Chondrocyte (in vitro differentiated cells): ENCODE results near the gene WDR1. TPM values are rescaled to one million over a fixed set of nuclear protein-coding genes. Genes with fewer than 3 reads are reported as not detected.

Experiments
- DNase-seq: peaks from one replicate; pipeline ENCODE4 v3.0.0; 2021; ENCODE audit warnings: mixed read lengths, low spot score
- H3K27ac Mint-ChIP-seq: one replicate; pipeline ENCODE4 v1.8.0; 2021; ENCODE audit warnings: mild to moderate bottlenecking, moderate library complexity, mixed read lengths; ENCODE audit not compliant: unreplicated experiment
- H3K27me3 Mint-ChIP-seq: 2 replicates; pipeline ENCODE4 v1.8.0; 2021; ENCODE audit warnings: low read depth, mixed read lengths
- H3K36me3 Mint-ChIP-seq: 2 replicates; pipeline ENCODE4 v1.8.0; 2021; ENCODE audit warnings: low read depth, mixed read lengths
- H3K4me1 Mint-ChIP-seq: 2 replicates; pipeline ENCODE4 v1.8.0; 2021; ENCODE audit warnings: low read depth, mild to moderate bottlenecking, mixed read lengths
- H3K4me3 Mint-ChIP-seq: one replicate; pipeline ENCODE4 v1.8.0; 2021; ENCODE audit warnings: mild to moderate bottlenecking, moderate library complexity, mixed read lengths; ENCODE audit not compliant: unreplicated experiment
- H3K9me3 Mint-ChIP-seq: 2 replicates; pipeline ENCODE4 v1.8.0; 2021; ENCODE audit warnings: low read depth, mixed read lengths
- total RNA-seq: library from RNA; stranded (reverse); gene quantifications from 3 replicates; pipeline ENCODE4 v1.2.1, GENCODE V29; 2021
- TF ChIP-seq, protein P1 (sequence below): fragments of 200-600 bp; sonication (generic); IDR thresholded peaks from 2 replicates; pipeline ENCODE4 v1.5.0; 2021; ENCODE audit warnings: antibody characterized with exemption, mild to moderate bottlenecking, moderate library complexity

WDR1 gene
- total RNA-seq, 1 donor from 2014 or later, result 483 TPM

DNA sequence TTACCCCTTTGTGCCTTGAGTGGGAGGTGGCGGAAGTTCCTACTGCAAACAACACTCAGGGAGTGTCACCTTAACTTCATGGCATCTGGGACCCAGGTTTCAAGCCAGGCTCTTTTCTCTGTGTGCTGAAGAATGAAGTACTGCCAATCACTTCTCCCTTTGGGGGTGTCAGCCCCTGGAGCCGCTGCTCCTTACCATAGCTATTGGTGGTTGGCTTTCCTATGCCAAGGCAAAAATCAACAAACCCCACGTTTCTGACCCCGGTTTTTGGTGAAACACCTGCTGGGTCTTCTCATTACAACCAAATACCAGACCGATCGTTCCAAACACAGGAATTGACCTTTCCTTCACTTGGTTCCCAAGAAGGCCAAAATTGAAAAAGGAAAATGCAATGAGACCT lies 75.6 kb downstream of the WDR1 start:
- peaks cover 7% of the 10 kb centered on the region for H3K4me1 Mint-ChIP-seq

DNA sequence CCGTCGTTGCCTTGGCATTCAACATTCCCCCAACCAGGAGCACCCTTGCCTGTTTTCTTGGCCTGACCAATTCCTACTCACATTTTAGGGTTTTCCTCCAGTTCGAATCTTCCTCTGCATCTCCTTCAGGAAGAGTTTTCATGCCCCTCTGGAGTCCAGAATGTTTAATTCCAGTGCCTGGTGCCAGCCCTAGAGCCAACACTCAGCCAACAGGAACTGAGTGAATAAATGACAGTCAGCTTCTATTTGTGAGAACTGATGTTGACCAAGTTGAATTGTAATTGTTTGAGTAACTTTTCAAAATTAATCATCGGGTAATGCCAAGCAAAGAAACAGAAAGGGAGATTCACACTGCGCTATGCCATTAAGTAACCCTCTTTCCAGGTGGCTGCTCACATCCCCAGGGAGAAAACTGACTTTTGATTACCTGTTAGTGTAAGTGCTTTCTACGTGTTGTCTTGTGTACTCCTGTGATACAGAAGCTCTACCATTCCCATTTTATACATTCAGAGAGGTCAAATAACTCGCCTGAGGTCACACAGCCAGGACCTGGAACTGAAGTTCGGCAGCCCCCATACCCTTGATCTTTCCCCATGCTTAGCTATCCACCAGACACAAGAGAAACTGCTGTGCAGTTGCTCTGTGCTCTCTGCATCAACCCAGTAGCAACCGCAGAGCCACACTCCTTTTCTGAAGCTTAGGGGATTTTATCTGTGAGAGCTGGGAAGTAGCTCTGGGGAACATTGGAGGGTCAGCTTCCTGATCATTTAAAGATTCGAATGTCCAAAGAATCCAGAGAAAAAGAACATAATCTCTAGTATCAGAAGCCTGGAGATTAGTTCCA lies 76.3 kb downstream of the WDR1 start:
- Mint-ChIP-seq H3K9me3 (peaks cover 14% of the 10 kb centered on the region), H3K4me3 (no peak overlapping the region), H3K27me3 (peaks cover 7% of the 10 kb centered on the region), H3K27ac (no peak overlapping the region), H3K36me3 (peaks cover 6% of the 10 kb centered on the region), H3K4me1 (peaks cover 2% of the 10 kb centered on the region)
- DNase-seq, result no peak
- TF ChIP-seq, protein P1, sequence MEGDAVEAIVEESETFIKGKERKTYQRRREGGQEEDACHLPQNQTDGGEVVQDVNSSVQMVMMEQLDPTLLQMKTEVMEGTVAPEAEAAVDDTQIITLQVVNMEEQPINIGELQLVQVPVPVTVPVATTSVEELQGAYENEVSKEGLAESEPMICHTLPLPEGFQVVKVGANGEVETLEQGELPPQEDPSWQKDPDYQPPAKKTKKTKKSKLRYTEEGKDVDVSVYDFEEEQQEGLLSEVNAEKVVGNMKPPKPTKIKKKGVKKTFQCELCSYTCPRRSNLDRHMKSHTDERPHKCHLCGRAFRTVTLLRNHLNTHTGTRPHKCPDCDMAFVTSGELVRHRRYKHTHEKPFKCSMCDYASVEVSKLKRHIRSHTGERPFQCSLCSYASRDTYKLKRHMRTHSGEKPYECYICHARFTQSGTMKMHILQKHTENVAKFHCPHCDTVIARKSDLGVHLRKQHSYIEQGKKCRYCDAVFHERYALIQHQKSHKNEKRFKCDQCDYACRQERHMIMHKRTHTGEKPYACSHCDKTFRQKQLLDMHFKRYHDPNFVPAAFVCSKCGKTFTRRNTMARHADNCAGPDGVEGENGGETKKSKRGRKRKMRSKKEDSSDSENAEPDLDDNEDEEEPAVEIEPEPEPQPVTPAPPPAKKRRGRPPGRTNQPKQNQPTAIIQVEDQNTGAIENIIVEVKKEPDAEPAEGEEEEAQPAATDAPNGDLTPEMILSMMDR, result no peak

More for the DNA sequence above, 75.6 kb downstream of the WDR1 start:
- Mint-ChIP-seq H3K4me3 (no peak overlapping the region), H3K27ac (no peak overlapping the region), H3K27me3 (peaks cover 7% of the 10 kb centered on the region), H3K9me3 (peaks cover 14% of the 10 kb centered on the region), H3K36me3 (peaks cover 6% of the 10 kb centered on the region)
- TF ChIP-seq, protein P1, result no peak
- no peak for DNase-seq

DNA sequence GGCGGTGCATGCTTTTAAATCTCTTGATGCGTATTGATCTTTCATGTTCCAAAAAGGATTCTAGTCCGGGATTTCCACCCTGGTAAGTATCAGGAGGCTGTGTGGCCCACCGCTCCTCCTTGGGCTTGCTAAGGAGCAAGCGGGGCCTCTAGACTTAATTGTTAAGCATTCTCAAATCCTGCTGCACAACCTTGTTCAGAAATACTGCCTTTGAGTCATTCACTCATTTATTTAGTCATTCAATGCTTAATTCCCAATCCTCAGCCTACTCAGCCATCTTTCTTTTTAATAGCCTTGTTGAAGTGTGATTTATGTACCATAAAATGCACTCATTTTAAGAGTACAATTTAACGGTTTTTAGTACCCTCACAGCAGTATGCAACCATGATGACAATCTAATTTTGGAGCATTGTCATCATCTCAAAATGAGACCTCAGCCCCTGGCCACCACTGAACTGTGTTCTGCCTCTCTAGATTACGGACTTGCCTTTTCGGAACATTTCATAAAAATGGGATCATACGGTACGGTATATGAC lies 79.7 kb downstream of the WDR1 start:
- H3K27me3 Mint-ChIP-seq, result peaks cover 7% of the 10 kb centered on the region
- H3K4me3 Mint-ChIP-seq, result no peak overlapping the region
- no peak for DNase-seq
- TF ChIP-seq, protein P1, result no peak
- no peaks in the 10 kb centered on the region for H3K9me3 Mint-ChIP-seq
- H3K27ac Mint-ChIP-seq, result no peak overlapping the region
- H3K36me3 Mint-ChIP-seq, result no peaks in the 10 kb centered on the region
- H3K4me1 Mint-ChIP-seq, result peaks cover 21% of the 10 kb centered on the region

DNA sequence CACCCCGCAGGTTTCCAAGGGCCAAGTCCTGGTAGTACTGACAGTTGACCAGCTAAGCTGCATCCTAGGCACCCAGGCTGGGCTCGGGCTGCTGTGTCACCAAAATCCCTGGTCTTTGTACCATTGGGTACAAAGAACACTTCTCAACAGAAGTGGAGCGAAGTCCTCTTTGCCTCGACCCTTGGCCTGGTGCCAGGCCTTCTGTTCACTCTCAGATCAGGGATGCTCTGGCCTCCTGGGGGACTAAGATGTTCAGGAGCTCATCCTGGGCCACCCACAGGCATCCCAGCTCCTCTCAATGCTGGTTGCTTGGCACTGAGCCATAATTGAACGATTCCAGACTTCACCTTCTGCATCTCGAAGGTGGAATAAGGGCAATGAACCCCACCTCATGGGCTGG lies 81.5 kb downstream of the WDR1 start:
- Mint-ChIP-seq H3K27ac (no peak overlapping the region), H3K9me3 (no peaks in the 10 kb centered on the region), H3K36me3 (no peaks in the 10 kb centered on the region), H3K4me3 (no peak overlapping the region), H3K27me3 (peaks cover 7% of the 10 kb centered on the region), H3K4me1 (peaks cover 32% of the 10 kb centered on the region)
- TF ChIP-seq, protein P1, result no peak
- no peak for DNase-seq

DNA sequence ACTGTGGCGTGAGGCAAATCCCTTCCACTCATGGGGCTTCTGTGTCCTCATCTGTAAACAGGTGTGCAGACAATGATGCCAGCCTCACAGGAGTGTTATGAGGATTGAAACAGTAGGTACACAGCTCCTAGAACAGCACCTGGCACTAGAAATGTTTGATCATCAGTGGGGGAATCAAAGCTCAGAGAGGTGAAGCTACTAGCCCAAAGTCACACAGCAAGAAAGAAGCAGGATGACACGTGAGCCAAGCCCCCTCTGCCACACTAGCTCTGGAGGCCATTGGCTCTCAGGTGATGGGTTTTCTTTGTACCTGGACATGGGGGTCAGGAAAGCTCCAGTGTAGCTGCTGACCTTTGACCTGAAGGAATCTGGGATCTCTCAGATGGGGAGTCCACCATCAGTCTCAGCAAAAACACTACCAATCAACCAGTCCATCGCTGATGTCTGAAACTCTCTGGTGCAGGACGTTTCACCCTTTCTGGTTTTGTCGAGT lies 81.9 kb downstream of the WDR1 start:
- Mint-ChIP-seq H3K27me3 (peaks cover 3% of the 10 kb centered on the region), H3K9me3 (no peaks in the 10 kb centered on the region), H3K4me1 (peaks cover 32% of the 10 kb centered on the region), H3K36me3 (no peaks in the 10 kb centered on the region), H3K27ac (no peak overlapping the region), H3K4me3 (no peak overlapping the region)
- no peak for DNase-seq
- TF ChIP-seq, protein P1, result no peak
